GM15510 (cell line): ENCODE results near the gene PAPPA2.

ENCODE experiments used
- POLR2A ChIP-seq: IDR thresholded peaks from 3 replicates; pipeline ENCODE4 v1.6.1; 2011; ENCODE audit warnings: borderline replicate concordance; ENCODE audit not compliant: insufficient read length; ENCODE audit errors: extremely low read depth

PAPPA2 gene

GRCh38 chr1:176602388-176603004, 139.5 kb downstream of the PAPPA2 start:
- TF ChIP-seq POLR2A: no peak

GRCh38 chr1:176603696-176604095, 140.7 kb downstream of the PAPPA2 start:
- TF ChIP-seq POLR2A: no peak

- no peak for TF ChIP-seq POLR2A
Observed at GRCh38 chr1:176604461-176604860, 141.5 kb downstream of the PAPPA2 start.

GRCh38 chr1:176605176-176605575, 142.2 kb downstream of the PAPPA2 start:
- TF ChIP-seq POLR2A: no peak

GRCh38 chr1:176609556-176610408, 146.8 kb downstream of the PAPPA2 start:
- no peak for TF ChIP-seq POLR2A

- TF ChIP-seq POLR2A: no peak
Observed at GRCh38 chr1:176612791-176613190, 149.8 kb downstream of the PAPPA2 start.

- no peak for TF ChIP-seq POLR2A
Observed at GRCh38 chr1:176617881-176618280, 154.9 kb downstream of the PAPPA2 start.

GRCh38 chr1:176619261-176619660, 156.3 kb downstream of the PAPPA2 start:
- TF ChIP-seq POLR2A: no peak

GRCh38 chr1:176625365-176625764, 162.4 kb downstream of the PAPPA2 start:
- TF ChIP-seq POLR2A: no peak

- no peak for TF ChIP-seq POLR2A
Observed at GRCh38 chr1:176626572-176627061, 163.6 kb downstream of the PAPPA2 start.

GRCh38 chr1:176628775-176629174, 165.8 kb downstream of the PAPPA2 start:
- no peak for TF ChIP-seq POLR2A

- TF ChIP-seq POLR2A: no peak
Observed at GRCh38 chr1:176638713-176639526, 175.9 kb downstream of the PAPPA2 start.

- no peak for TF ChIP-seq POLR2A
Observed at GRCh38 chr1:176643536-176643935, 180.6 kb downstream of the PAPPA2 start.

- TF ChIP-seq POLR2A: no peak
Observed at GRCh38 chr1:176648556-176648955, 185.6 kb downstream of the PAPPA2 start.
